ENCODE data around the gene PTCSC3. TPM values are rescaled to one million over a fixed set of nuclear protein-coding genes. Genes with fewer than 3 reads are reported as not detected.

Gene PTCSC3
- total RNA-seq = not detected

- H3K9me3 Mint-ChIP-seq = no peaks in the 10 kb centered on the region
- no peaks in the 10 kb centered on the region for H3K36me3 Mint-ChIP-seq (ENCODE audit: low read depth)
- intact Hi-C loops (cut with micrococcal nuclease) = no loop called here
- CTCF ChIA-PET = no interaction called here
- H3K27me3 Mint-ChIP-seq (ENCODE audit: low read depth) = peaks cover 12% of the 10 kb centered on the region
- H3K27ac Mint-ChIP-seq = no peak within 1 kb of the TSS
- H3K4me3 Mint-ChIP-seq = no peak within 1 kb of the TSS
- DNase-seq = no peak
- no peaks in the 10 kb centered on the region for H3K4me1 Mint-ChIP-seq (ENCODE audit: low read depth)
These were observed at the start of gene PTCSC3 for GRCh38 chr14:36176524-36176923. Gene PTCSC3, minus strand, starts transcription at chr14:36176722.

GRCh38 chr14:36226164-36226563 lies 49.6 kb upstream of the PTCSC3 start:
- Mint-ChIP-seq H3K4me1 (ENCODE audit: low read depth) (no peaks in the 10 kb centered on the region), H3K27me3 (ENCODE audit: low read depth) (peaks cover 5% of the 10 kb centered on the region), H3K27ac (no peak overlapping the region), H3K4me3 (no peak overlapping the region), H3K36me3 (ENCODE audit: low read depth) (no peaks in the 10 kb centered on the region), H3K9me3 (no peaks in the 10 kb centered on the region)
- CTCF ChIA-PET = no interaction called here
- DNase-seq = no peak
- intact Hi-C loops (cut with micrococcal nuclease) = no loop called here

GRCh38 chr14:36224176-36224575 lies 47.7 kb upstream of the PTCSC3 start:
- Mint-ChIP-seq H3K4me3 (no peak overlapping the region), H3K4me1 (ENCODE audit: low read depth) (no peaks in the 10 kb centered on the region), H3K27me3 (ENCODE audit: low read depth) (peaks cover 5% of the 10 kb centered on the region), H3K36me3 (ENCODE audit: low read depth) (no peaks in the 10 kb centered on the region), H3K27ac (no peak overlapping the region), H3K9me3 (no peaks in the 10 kb centered on the region)
- intact Hi-C loops (cut with micrococcal nuclease) = no loop called here
- CTCF ChIA-PET = no interaction called here
- no peak for DNase-seq

- intact Hi-C loops (cut with micrococcal nuclease) = no loop called here
- no peaks in the 10 kb centered on the region for H3K9me3 Mint-ChIP-seq
- peaks cover 5% of the 10 kb centered on the region for H3K27me3 Mint-ChIP-seq (ENCODE audit: low read depth)
- H3K4me1 Mint-ChIP-seq (ENCODE audit: low read depth) = no peaks in the 10 kb centered on the region
- no peak overlapping the region for H3K27ac Mint-ChIP-seq
- H3K4me3 Mint-ChIP-seq = no peak overlapping the region
- no peaks in the 10 kb centered on the region for H3K36me3 Mint-ChIP-seq (ENCODE audit: low read depth)
- no peak for DNase-seq
- CTCF ChIA-PET = no interaction called here
These were observed 47.0 kb upstream of the PTCSC3 start for GRCh38 chr14:36223558-36223957.

- CTCF ChIA-PET = no interaction called here
- Mint-ChIP-seq H3K9me3 (no peaks in the 10 kb centered on the region), H3K27me3 (ENCODE audit: low read depth) (peaks cover 7% of the 10 kb centered on the region), H3K4me3 (no peak overlapping the region), H3K27ac (no peak overlapping the region), H3K4me1 (ENCODE audit: low read depth) (no peaks in the 10 kb centered on the region), H3K36me3 (ENCODE audit: low read depth) (no peaks in the 10 kb centered on the region)
- intact Hi-C loops (cut with micrococcal nuclease) = no loop called here
- no peak for DNase-seq
These were observed 46.5 kb upstream of the PTCSC3 start for GRCh38 chr14:36222952-36223468.

GRCh38 chr14:36222337-36222736 lies 45.8 kb upstream of the PTCSC3 start:
- no peak overlapping the region for H3K27ac Mint-ChIP-seq
- H3K9me3 Mint-ChIP-seq = no peaks in the 10 kb centered on the region
- CTCF ChIA-PET = no interaction called here
- H3K27me3 Mint-ChIP-seq (ENCODE audit: low read depth) = peaks cover 7% of the 10 kb centered on the region
- intact Hi-C loops (cut with micrococcal nuclease) = no loop called here
- H3K36me3 Mint-ChIP-seq (ENCODE audit: low read depth) = no peaks in the 10 kb centered on the region
- no peak for DNase-seq
- no peaks in the 10 kb centered on the region for H3K4me1 Mint-ChIP-seq (ENCODE audit: low read depth)
- no peak overlapping the region for H3K4me3 Mint-ChIP-seq

GRCh38 chr14:36221112-36221511 lies 44.6 kb upstream of the PTCSC3 start:
- Mint-ChIP-seq H3K4me1 (ENCODE audit: low read depth) (no peaks in the 10 kb centered on the region), H3K27ac (no peak overlapping the region), H3K4me3 (no peak overlapping the region), H3K36me3 (ENCODE audit: low read depth) (no peaks in the 10 kb centered on the region), H3K9me3 (no peaks in the 10 kb centered on the region), H3K27me3 (ENCODE audit: low read depth) (peaks cover 10% of the 10 kb centered on the region)
- intact Hi-C loops (cut with micrococcal nuclease) = no loop called here
- no peak for DNase-seq
- CTCF ChIA-PET = no interaction called here

- H3K4me1 Mint-ChIP-seq (ENCODE audit: low read depth) = no peaks in the 10 kb centered on the region
- H3K36me3 Mint-ChIP-seq (ENCODE audit: low read depth) = no peaks in the 10 kb centered on the region
- H3K4me3 Mint-ChIP-seq = no peak overlapping the region
- H3K27ac Mint-ChIP-seq = no peak overlapping the region
- intact Hi-C loops (cut with micrococcal nuclease) = no loop called here
- H3K9me3 Mint-ChIP-seq = no peaks in the 10 kb centered on the region
- CTCF ChIA-PET = no interaction called here
- DNase-seq = peak; percentile 7
- H3K27me3 Mint-ChIP-seq (ENCODE audit: low read depth) = peaks cover 20% of the 10 kb centered on the region
These were observed 41.2 kb upstream of the PTCSC3 start for GRCh38 chr14:36217732-36218131.

GRCh38 chr14:36217027-36217426 lies 40.5 kb upstream of the PTCSC3 start:
- Mint-ChIP-seq H3K4me3 (no peak overlapping the region), H3K27ac (no peak overlapping the region), H3K27me3 (ENCODE audit: low read depth) (peaks cover 22% of the 10 kb centered on the region), H3K4me1 (ENCODE audit: low read depth) (peaks cover 5% of the 10 kb centered on the region), H3K36me3 (ENCODE audit: low read depth) (no peaks in the 10 kb centered on the region), H3K9me3 (no peaks in the 10 kb centered on the region)
- intact Hi-C loops (cut with micrococcal nuclease) = no loop called here
- CTCF ChIA-PET = no interaction called here
- DNase-seq = no peak

GRCh38 chr14:36215217-36215598 lies 38.7 kb upstream of the PTCSC3 start:
- Mint-ChIP-seq H3K4me1 (ENCODE audit: low read depth) (peaks cover 5% of the 10 kb centered on the region), H3K27ac (no peak overlapping the region), H3K36me3 (ENCODE audit: low read depth) (no peaks in the 10 kb centered on the region), H3K27me3 (ENCODE audit: low read depth) (peaks cover 22% of the 10 kb centered on the region), H3K4me3 (no peak overlapping the region), H3K9me3 (no peaks in the 10 kb centered on the region)
- CTCF ChIA-PET = interaction anchor here (0.8 kb wide), 1 partner anchor 19 kb away, joined by 4 read pairs; no protein-coding TSS in a partner anchor
- intact Hi-C loops (cut with micrococcal nuclease) = no loop called here
- DNase-seq = no peak

GRCh38 chr14:36214476-36215216 lies 38.1 kb upstream of the PTCSC3 start:
- Mint-ChIP-seq H3K4me1 (ENCODE audit: low read depth) (peaks cover 5% of the 10 kb centered on the region), H3K36me3 (ENCODE audit: low read depth) (no peaks in the 10 kb centered on the region), H3K4me3 (no peak overlapping the region), H3K27me3 (ENCODE audit: low read depth) (peaks cover 22% of the 10 kb centered on the region), H3K27ac (no peak overlapping the region), H3K9me3 (no peaks in the 10 kb centered on the region)
- DNase-seq = no peak
- intact Hi-C loops (cut with micrococcal nuclease) = no loop called here
- CTCF ChIA-PET = interaction anchor here (0.8 kb wide), 1 partner anchor 19 kb away, joined by 4 read pairs; no protein-coding TSS in a partner anchor

- H3K27ac Mint-ChIP-seq = no peak overlapping the region
- CTCF ChIA-PET = no interaction called here
- peaks cover 5% of the 10 kb centered on the region for H3K4me1 Mint-ChIP-seq (ENCODE audit: low read depth)
- peaks cover 20% of the 10 kb centered on the region for H3K27me3 Mint-ChIP-seq (ENCODE audit: low read depth)
- no peak for DNase-seq
- intact Hi-C loops (cut with micrococcal nuclease) = no loop called here
- no peaks in the 10 kb centered on the region for H3K9me3 Mint-ChIP-seq
- no peaks in the 10 kb centered on the region for H3K36me3 Mint-ChIP-seq (ENCODE audit: low read depth)
- H3K4me3 Mint-ChIP-seq = no peak overlapping the region
These were observed 36.5 kb upstream of the PTCSC3 start for GRCh38 chr14:36212987-36213386.

- H3K9me3 Mint-ChIP-seq = no peaks in the 10 kb centered on the region
- peaks cover 20% of the 10 kb centered on the region for H3K27me3 Mint-ChIP-seq (ENCODE audit: low read depth)
- no peak overlapping the region for H3K4me3 Mint-ChIP-seq
- H3K27ac Mint-ChIP-seq = no peak overlapping the region
- H3K4me1 Mint-ChIP-seq (ENCODE audit: low read depth) = peaks cover 5% of the 10 kb centered on the region
- no peak for DNase-seq
- intact Hi-C loops (cut with micrococcal nuclease) = no loop called here
- CTCF ChIA-PET = interaction anchor here (1.2 kb wide), 1 partner anchor 28 kb away, joined by 3 read pairs; no protein-coding TSS in a partner anchor
- H3K36me3 Mint-ChIP-seq (ENCODE audit: low read depth) = no peaks in the 10 kb centered on the region
These were observed 36.1 kb upstream of the PTCSC3 start for GRCh38 chr14:36212577-36212976.

Data from activated naive CD4-positive, alpha-beta T cell treated with anti-CD3 and anti-CD28 coated beads for 36 hours (primary cell).